Measurements from ENCODE around the gene NUDT4. TPM values are rescaled to one million over a fixed set of nuclear protein-coding genes. Genes with fewer than 3 reads are reported as not detected.

Gene NUDT4
- total and polyA plus RNA-seq, 2 of the 13 experiments (the other 11 are each of a cell fraction or from before 2014, with no cell fraction given) = 37.3 to 70.1 TPM

- CTCF ChIA-PET (ENCODE audit: low intra/inter-chr PET ratio, low total read pairs) = no interaction called here
- intact Hi-C loops (cut with micrococcal nuclease; ENCODE audit: unreplicated experiment) = no loop called here
- H2AFZ ChIP-seq (ENCODE audit: low read length) = no peak overlapping the region
Observed at GRCh38 chr12:93356214-93356613, 21.5 kb upstream of the NUDT4 start.

More at GRCh38 chr12:93356214-93356613, 21.5 kb upstream of the NUDT4 start:
- no peak overlapping the region for H3K27ac ChIP-seq (ENCODE audit: extremely low read length, insufficient read depth, low read length)
- DNase-seq (ENCODE audit: low spot score) = no peak
- no peak overlapping the region for H3K4me3 ChIP-seq (replicated peaks in 1 of 3; ENCODE audit: insufficient read depth in 1 of 3, low read depth in 2 of 3, low read length in 3 of 3)
- no peak overlapping the region for H3K9ac ChIP-seq (ENCODE audit: insufficient read depth, low read depth, low read length)
- no peaks in the 10 kb centered on the region for H4K20me1 ChIP-seq (ENCODE audit: insufficient read depth, low read length)
- 75% methylated on average over 8 of the region's 8 CpGs for WGBS (ENCODE audit: low lambda C conversion rate)
- no peaks in the 10 kb centered on the region for H3K27me3 ChIP-seq (ENCODE audit: control insufficient read depth in 1 of 2, insufficient read depth in 2 of 2, low read length in 2 of 2)
- no TSS peak for BruUV-seq (replicated peaks)
- H3K36me3 ChIP-seq (replicated peaks in 1 of 2; ENCODE audit: control insufficient read depth in 1 of 2, insufficient read depth in 2 of 2, low read length in 2 of 2) = no peaks in the 10 kb centered on the region
- in situ Hi-C loops (cut with HindIII; ENCODE audit: extremely low pct_ligation_motif_present, low pct_unique_long_range_greater_than_20kb) = no loop called here
- no peaks in the 10 kb centered on the region for H3K79me2 ChIP-seq (ENCODE audit: insufficient read depth, low read length)
- no peak for ATAC-seq
- no peak overlapping the region for H3K4me2 ChIP-seq (ENCODE audit: low read depth, low read length)
- no peaks in the 10 kb centered on the region for H3K9me3 ChIP-seq (ENCODE audit: low read length)
- TF ChIP-seq ZNF251 (CRISPR knock-in tag; IDR thresholded peaks at IDR 0.05) = no peak
- no peak for TF ChIP-seq ZNF143 (CRISPR knock-in tag; IDR thresholded peaks at IDR 0.05)
- TF ChIP-seq KDM4B (CRISPR knock-in tag; IDR thresholded peaks at IDR 0.05) = no peak
- TF ChIP-seq JARID2 (CRISPR knock-in tag; IDR thresholded peaks at IDR 0.05; ENCODE audit: insufficient replicate concordance) = no peak
- TF ChIP-seq TERF1 (CRISPR knock-in tag; IDR thresholded peaks at IDR 0.05) = no peak
- TF ChIP-seq ESRRA (CRISPR knock-in tag; IDR thresholded peaks at IDR 0.05; ENCODE audit: low read depth) = no peak
- no peak for TF ChIP-seq ZNF605 (CRISPR knock-in tag; IDR thresholded peaks at IDR 0.05)
- TF ChIP-seq DBP (CRISPR knock-in tag; IDR thresholded peaks at IDR 0.05; ENCODE audit: not compliant biosample characterization) = no peak
- TF ChIP-seq ISX (CRISPR knock-in tag; conservative IDR thresholded peaks at IDR 0.05) = no peak
- H3K4me1 ChIP-seq (ENCODE audit: insufficient read depth, low read length) = 0 out of 2 replicates have a peak, but pooled peaks cover 4% of the 10 kb centered on the region
- FAIRE-seq = no peak
- POLR2A ChIA-PET = no interaction called here

Data from HepG2 (cell line).